LNCAP (cell line): Measurements from ENCODE around the gene PCYT2.

Experiments used
- CTCF ChIP-seq: fragments of 450-650 bp; IDR thresholded peaks from 2 replicates; pipeline ENCODE4 v1.5.1; 2017; ENCODE audit warnings: mild to moderate bottlenecking

The PCYT2 gene

GRCh38 chr17:81931189-81931556 lies 20.0 kb upstream of the PCYT2 start:
- no peak for TF ChIP-seq CTCF

- TF ChIP-seq CTCF, result no peak
Measured at GRCh38 chr17:81930142-81931125, 19.2 kb upstream of the PCYT2 start.

GRCh38 chr17:81929253-81930141 lies 18.3 kb upstream of the PCYT2 start:
- TF ChIP-seq CTCF, result no peak

GRCh38 chr17:81928544-81929252 lies 17.5 kb upstream of the PCYT2 start:
- no peak for TF ChIP-seq CTCF

GRCh38 chr17:81927653-81928543 lies 16.7 kb upstream of the PCYT2 start, which contains the start of gene MAFG:
MAFG (minus strand) TSS chr17:81927735; CDS start chr17:81923185, 4,550 bp downstream.
- TF ChIP-seq CTCF, result peak; percentile 36

GRCh38 chr17:81927152-81927652 lies 16.0 kb upstream of the PCYT2 start:
- TF ChIP-seq CTCF, result no peak
